ENCODE measurements around the gene RAI14.

The RAI14 gene

GRCh38 chr5:34854459-34855174 lies 198.5 kb downstream of the RAI14 start:
- DNase-seq (ENCODE audit: low spot score) = no peak

DNA sequence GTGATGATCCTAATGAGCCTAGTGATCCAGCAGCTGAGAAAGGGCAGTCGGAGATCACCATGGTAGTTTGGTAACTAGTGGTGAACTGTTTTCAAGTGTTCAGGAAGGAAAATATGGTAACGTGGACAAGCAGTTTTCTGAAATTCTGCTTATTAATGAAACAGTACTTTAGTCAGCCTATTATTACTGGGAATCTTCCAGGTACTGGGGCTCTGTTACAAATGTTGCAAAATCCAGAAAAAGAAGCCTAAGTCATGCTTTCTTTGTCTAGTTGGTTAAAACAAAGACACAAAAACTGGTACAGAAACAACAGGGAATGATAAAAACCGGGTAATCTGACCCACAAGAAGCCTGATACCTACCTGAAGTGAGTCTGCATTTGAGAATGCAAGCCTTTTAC lies 201.0 kb downstream of the RAI14 start:
- no peak for DNase-seq (ENCODE audit: low spot score)

GRCh38 chr5:34857894-34858293 lies 201.8 kb downstream of the RAI14 start:
- DNase-seq (ENCODE audit: low spot score) = no peak

- DNase-seq (ENCODE audit: low spot score) = no peak
These were observed 202.7 kb downstream of the RAI14 start for GRCh38 chr5:34858790-34859189.

DNA sequence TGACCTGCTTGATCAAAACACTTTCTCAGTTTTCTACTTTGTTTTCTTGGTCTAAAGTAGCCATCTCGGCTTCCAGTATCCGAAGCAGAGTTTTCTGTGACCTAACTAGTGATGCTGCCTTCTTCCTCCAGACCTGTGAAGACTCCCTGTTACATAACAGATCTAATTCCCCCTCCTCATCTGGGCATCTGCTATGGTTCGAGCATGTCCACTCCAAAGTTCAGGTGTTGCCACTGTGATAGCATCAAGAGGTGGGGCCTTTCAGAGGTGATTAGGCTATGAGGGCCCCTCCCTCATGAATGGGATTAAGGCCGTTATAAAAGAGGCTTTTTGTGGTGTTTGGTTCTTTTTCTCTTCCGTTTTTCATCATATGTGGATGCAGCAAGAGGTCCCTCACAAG lies 203.1 kb downstream of the RAI14 start:
- DNase-seq (ENCODE audit: low spot score) = no peak

DNA sequence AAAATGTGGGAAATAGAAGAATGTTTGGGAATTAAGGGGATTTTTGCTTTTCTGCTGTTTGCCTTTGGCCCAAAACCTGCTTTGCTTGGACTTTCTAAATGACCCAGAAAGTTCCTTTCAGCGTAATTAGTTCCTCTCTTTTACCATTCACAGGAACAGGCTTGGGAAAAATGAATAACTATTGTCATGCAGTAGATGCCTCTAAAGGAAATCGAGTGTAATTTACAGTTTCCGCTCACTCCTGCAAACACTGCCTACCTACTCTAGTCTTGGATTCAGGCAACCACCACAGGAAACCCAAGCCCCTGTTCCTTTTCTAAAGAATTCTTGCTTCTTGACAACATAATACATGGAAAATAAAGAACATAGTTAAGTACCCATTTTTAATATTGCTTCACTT lies 207.8 kb downstream of the RAI14 start:
- no peak for DNase-seq (ENCODE audit: low spot score)

DNA sequence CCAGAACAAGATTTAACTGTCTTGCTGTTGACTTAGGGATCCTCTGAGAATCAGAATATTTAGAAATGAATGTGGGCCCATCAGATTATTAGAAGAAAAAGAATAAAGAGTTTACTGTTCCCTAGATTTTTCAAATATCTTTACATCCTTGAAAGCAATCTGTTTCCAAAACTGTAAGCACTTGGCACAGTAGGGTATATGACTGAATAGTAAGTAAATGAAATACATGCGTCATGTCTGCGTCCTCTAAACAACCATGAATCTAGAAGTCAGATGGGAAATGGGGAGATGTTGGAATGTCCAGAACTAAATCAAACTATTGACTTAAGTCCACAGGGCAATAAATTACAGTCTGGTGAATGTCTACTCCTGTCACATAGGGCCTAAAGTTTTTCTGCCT lies 209.0 kb downstream of the RAI14 start:
- DNase-seq (ENCODE audit: low spot score) = no peak

DNA sequence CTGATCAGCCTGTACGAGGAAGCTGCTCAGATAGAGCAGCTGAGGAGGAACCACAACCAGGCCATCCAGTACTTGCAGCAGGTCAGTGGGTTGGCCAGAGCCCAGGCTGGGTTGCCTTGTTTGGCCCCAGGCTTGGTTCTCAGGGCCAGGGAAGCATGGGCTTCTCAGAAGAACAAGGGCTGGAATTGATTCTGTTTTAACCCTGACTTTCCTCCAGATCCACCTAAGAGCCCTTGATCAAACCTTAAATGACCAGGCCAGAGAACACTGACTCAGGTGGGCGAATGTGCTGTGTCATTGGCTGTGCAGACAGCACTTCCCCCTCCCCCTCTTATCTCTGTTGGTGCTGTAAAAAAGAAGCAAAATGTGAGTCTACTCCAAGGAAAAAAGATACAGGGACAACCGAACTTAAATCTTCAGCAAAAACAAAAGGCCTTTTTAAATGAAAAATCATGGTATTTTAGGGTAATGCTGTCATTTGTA lies 210.9 kb downstream of the RAI14 start:
- DNase-seq (ENCODE audit: low spot score) = no peak

DNA sequence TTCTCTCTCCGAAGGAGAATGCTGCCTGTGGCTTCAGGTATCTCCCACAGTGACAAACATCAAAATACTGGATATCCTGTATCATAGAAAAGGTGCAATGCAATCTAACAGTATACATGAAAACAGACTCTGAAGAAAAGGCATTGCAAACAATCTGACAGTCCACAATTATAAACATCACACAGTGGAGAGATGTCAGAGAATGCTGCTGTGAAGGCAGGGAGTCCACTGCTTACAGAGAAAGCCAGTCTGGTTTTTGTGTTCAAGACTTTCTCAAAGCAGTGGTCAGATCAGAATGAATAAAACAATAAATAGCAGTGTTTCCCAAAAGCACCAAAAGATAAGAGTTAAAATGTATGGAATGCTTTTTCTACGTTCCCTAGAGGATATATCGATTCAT lies 211.5 kb downstream of the RAI14 start:
- no peak for DNase-seq (ENCODE audit: low spot score)

- no peak for DNase-seq (ENCODE audit: low spot score)
These were observed 212.7 kb downstream of the RAI14 start for GRCh38 chr5:34868791-34869190.

DNA sequence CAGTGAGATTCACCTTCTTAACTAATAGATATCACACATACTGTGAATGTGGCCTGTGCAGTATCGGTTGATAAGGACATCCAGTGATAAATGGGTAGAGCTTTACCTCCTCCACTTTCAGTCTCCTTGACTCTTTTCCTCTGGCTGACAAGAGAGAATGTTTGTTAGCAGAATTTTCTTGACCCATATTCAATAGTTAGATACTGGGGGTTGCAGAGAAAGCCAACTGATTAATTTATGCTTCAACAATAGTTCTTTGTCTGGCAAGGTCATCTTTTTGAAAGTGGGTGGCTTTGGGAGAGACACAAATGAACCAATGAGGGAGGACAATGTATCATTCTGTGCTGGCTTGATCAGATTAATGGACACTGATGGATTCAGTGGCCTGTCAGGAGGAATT lies 213.1 kb downstream of the RAI14 start:
- no peak for DNase-seq (ENCODE audit: low spot score)

DNA sequence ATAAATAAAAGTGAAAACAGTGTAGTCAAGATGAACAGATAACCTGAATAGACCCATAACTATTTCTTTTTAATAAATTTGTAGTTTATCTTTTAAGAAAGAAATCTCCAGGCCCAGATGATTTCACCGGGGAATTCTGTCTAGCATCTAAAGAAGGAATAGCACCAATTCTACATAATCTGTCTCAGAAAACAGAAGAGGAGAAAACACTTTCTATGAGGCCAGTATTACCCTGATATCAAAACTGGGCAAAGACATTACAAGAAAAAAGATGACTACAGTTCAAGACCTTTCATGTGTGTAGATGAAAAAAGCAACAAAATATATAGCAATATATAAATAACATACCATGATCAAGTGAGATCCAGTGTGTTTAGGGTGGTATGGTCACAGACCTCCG lies 214.3 kb downstream of the RAI14 start:
- no peak for DNase-seq (ENCODE audit: low spot score)

GRCh38 chr5:34876275-34876674 lies 220.1 kb downstream of the RAI14 start:
- DNase-seq (ENCODE audit: low spot score) = no peak

DNA sequence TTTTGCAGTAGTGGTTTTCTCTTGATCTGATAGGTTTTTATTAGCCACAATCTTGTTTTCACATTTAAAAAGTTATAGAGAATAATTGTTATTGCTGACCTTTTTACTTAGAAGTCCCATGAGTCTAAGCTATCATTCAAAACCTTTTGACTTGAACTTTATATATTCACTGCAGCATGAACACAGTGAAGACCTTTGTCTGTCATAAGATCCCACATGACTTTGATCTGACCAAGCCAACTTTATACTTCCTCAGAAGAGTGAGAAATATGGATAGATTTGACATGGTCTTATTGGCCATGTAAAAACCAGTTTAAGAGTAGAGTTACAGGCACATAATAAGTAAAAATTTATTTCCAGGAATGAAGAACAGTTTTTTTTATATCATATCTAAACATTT lies 225.1 kb downstream of the RAI14 start:
- no peak for DNase-seq (ENCODE audit: low spot score)

All from HuH-7.5 (cell line).